Parathyroid adenoma (tissue), 2 donors: Measurements from ENCODE around the gene PRR15.

Source experiments
- H2AFZ ChIP-seq: fragments of 300-600 bp; sonication (generic); one replicate; pipeline ENCODE4 v1.7.0; 2017; ENCODE audit warnings: antibody characterized with exemption, mild to moderate bottlenecking
- H3K27ac ChIP-seq: fragments of 300-600 bp; sonication (generic); one replicate; pipeline ENCODE4 v1.7.0; 2017
- H3K27me3 ChIP-seq: fragments of 300-600 bp; sonication (generic); one replicate; pipeline ENCODE4 v1.7.0; 2017; ENCODE audit warnings: low read length; ENCODE audit not compliant: control insufficient read depth, insufficient read depth
- H3K36me3 ChIP-seq: fragments of 300-600 bp; sonication (generic); one replicate; pipeline ENCODE4 v1.7.0; 2017; ENCODE audit warnings: low read length; ENCODE audit not compliant: control insufficient read depth, insufficient read depth
- H3K4me1 ChIP-seq: fragments of 300-600 bp; sonication (generic); one replicate; pipeline ENCODE4 v1.7.0; 2017; ENCODE audit warnings: control low read depth
- H3K4me2 ChIP-seq: fragments of 300-600 bp; sonication (generic); one replicate; pipeline ENCODE4 v1.7.0; 2017; ENCODE audit warnings: low read length
- H3K4me3 ChIP-seq: fragments of 300-600 bp; sonication (generic); one replicate; pipeline ENCODE4 v1.7.0; 2017; ENCODE audit warnings: low read depth, low read length
- H3K79me2 ChIP-seq: fragments of 300-600 bp; sonication (generic); one replicate; pipeline ENCODE4 v1.7.0; 2017; ENCODE audit warnings: control low read depth
- H3K9ac ChIP-seq: fragments of 300-600 bp; sonication (generic); one replicate; pipeline ENCODE4 v1.7.0; 2017; ENCODE audit warnings: mild to moderate bottlenecking
- H3K9me3 ChIP-seq: fragments of 300-600 bp; sonication (generic); one replicate; pipeline ENCODE4 v1.7.0; 2017; ENCODE audit warnings: low read length; ENCODE audit not compliant: control insufficient read depth
- CTCF ChIP-seq: fragments of 300-600 bp; sonication (generic); IDR thresholded peaks from one replicate; pipeline ENCODE4 v1.7.0; 2017; ENCODE audit warnings: antibody characterized with exemption, mild to moderate bottlenecking
- donor health status: primary hyperparathyroidism.

PRR15 gene

GRCh38 chr7:29592866-29593265, 29.2 kb downstream of the PRR15 start:
- H3K36me3 ChIP-seq = no peaks in the 10 kb centered on the region
- no peak overlapping the region for H3K4me2 ChIP-seq
- no peak for TF ChIP-seq CTCF
- H2AFZ ChIP-seq = no peak overlapping the region
- no peaks in the 10 kb centered on the region for H3K9me3 ChIP-seq
- H3K9ac ChIP-seq = no peak overlapping the region
- no peak overlapping the region for H3K27ac ChIP-seq
- no peaks in the 10 kb centered on the region for H3K27me3 ChIP-seq
- H3K79me2 ChIP-seq = no peaks in the 10 kb centered on the region
- no peak overlapping the region for H3K4me3 ChIP-seq
- no peaks in the 10 kb centered on the region for H3K4me1 ChIP-seq

GRCh38 chr7:29593459-29593858, 29.8 kb downstream of the PRR15 start:
- no peaks in the 10 kb centered on the region for H3K4me1 ChIP-seq
- H3K4me3 ChIP-seq = no peak overlapping the region
- H3K9me3 ChIP-seq = no peaks in the 10 kb centered on the region
- H3K79me2 ChIP-seq = no peaks in the 10 kb centered on the region
- no peak overlapping the region for H3K27ac ChIP-seq
- H2AFZ ChIP-seq = no peak overlapping the region
- no peak overlapping the region for H3K4me2 ChIP-seq
- no peak for TF ChIP-seq CTCF
- H3K36me3 ChIP-seq = no peaks in the 10 kb centered on the region
- no peaks in the 10 kb centered on the region for H3K27me3 ChIP-seq
- H3K9ac ChIP-seq = no peak overlapping the region

GRCh38 chr7:29596593-29597178, 33.1 kb downstream of the PRR15 start:
- H2AFZ ChIP-seq = no peak overlapping the region
- H3K79me2 ChIP-seq = no peaks in the 10 kb centered on the region
- no peaks in the 10 kb centered on the region for H3K36me3 ChIP-seq
- no peak for TF ChIP-seq CTCF
- H3K4me2 ChIP-seq = no peak overlapping the region
- no peaks in the 10 kb centered on the region for H3K4me1 ChIP-seq
- no peak overlapping the region for H3K9ac ChIP-seq
- H3K27ac ChIP-seq = no peak overlapping the region
- H3K27me3 ChIP-seq = no peaks in the 10 kb centered on the region
- H3K9me3 ChIP-seq = no peaks in the 10 kb centered on the region
- no peak overlapping the region for H3K4me3 ChIP-seq

GRCh38 chr7:29597266-29597665, 33.6 kb downstream of the PRR15 start:
- Histone ChIP-seq H2AFZ (no peak overlapping the region), H3K9me3 (no peaks in the 10 kb centered on the region), H3K9ac (no peak overlapping the region), H3K4me2 (no peak overlapping the region), H3K27ac (no peak overlapping the region), H3K79me2 (no peaks in the 10 kb centered on the region), H3K36me3 (no peaks in the 10 kb centered on the region), H3K4me1 (no peaks in the 10 kb centered on the region), H3K27me3 (no peaks in the 10 kb centered on the region), H3K4me3 (no peak overlapping the region)
- TF ChIP-seq CTCF = no peak

GRCh38 chr7:29598137-29598536, 34.5 kb downstream of the PRR15 start:
- no peak overlapping the region for H2AFZ ChIP-seq
- H3K9me3 ChIP-seq = no peaks in the 10 kb centered on the region
- H3K9ac ChIP-seq = no peak overlapping the region
- no peaks in the 10 kb centered on the region for H3K79me2 ChIP-seq
- H3K4me1 ChIP-seq = no peaks in the 10 kb centered on the region
- H3K36me3 ChIP-seq = no peaks in the 10 kb centered on the region
- H3K4me3 ChIP-seq = no peak overlapping the region
- H3K4me2 ChIP-seq = no peak overlapping the region
- H3K27me3 ChIP-seq = no peaks in the 10 kb centered on the region
- no peak overlapping the region for H3K27ac ChIP-seq
- TF ChIP-seq CTCF = no peak
